Endothelial cell of umbilical vein (primary cell): ENCODE results near the gene FAM135A.

Experiments
- CTCF ChIP-seq, 2 donors: IDR thresholded peaks; 1 replicate in 1 of 2; 2 replicates in 1 of 2; pipeline ENCODE4 v1.5.1; 2011; ENCODE audit warnings: low read length in 2 of 2, mild to moderate bottlenecking in 2 of 2, moderate library complexity in 2 of 2, control low read depth in 1 of 2, inconsistent platforms in 1 of 2, low read depth in 1 of 2; ENCODE audit not compliant: insufficient read depth in 1 of 2; ENCODE audit errors: extremely low read depth in 1 of 2
- MAX ChIP-seq: IDR thresholded peaks from 2 replicates; pipeline ENCODE4 v1.6.1; 2011; ENCODE audit not compliant: insufficient read depth, insufficient read length
- POLR2A ChIP-seq: IDR thresholded peaks from 2 replicates; pipeline ENCODE4 v1.6.1; 2012; ENCODE audit warnings: low read depth, mild to moderate bottlenecking, control low read depth, low read length
- POLR2AphosphoS5 ChIP-seq: IDR thresholded peaks from 2 replicates; pipeline ENCODE4 v1.6.1; 2012; ENCODE audit warnings: low read depth, mild to moderate bottlenecking, control low read depth, low read length, moderate library complexity; ENCODE audit not compliant: insufficient read depth

- TF ChIP-seq CTCF (IDR thresholded peaks at IDR 0.05; ENCODE audit: extremely low read depth in 1 of 2, insufficient read depth in 1 of 2, low read depth in 1 of 2, low read length in 2 of 2) (no peak), POLR2A (no peak), POLR2AphosphoS5 (no peak), MAX (no peak)
These were observed 18.6 kb upstream of the FAM135A start for GRCh38 chr6:70394518-70395300.
